Measurements from ENCODE around the gene CLEC16A.

GRCh38 chr16:11140098-11140375, 195.7 kb downstream of the CLEC16A start:
- no peak for TF ChIP-seq CTCF (IDR thresholded peaks at IDR 0.05; ENCODE audit: insufficient read depth, low read length)
- TF ChIP-seq REST (IDR thresholded peaks at IDR 0.05; ENCODE audit: insufficient replicate concordance, low read depth) = no peak
- no peak for TF ChIP-seq POLR2AphosphoS5 (IDR thresholded peaks at IDR 0.05; ENCODE audit: low read depth)
- TF ChIP-seq SPI1 (IDR thresholded peaks at IDR 0.05; ENCODE audit: borderline replicate concordance, low read depth) = no peak
- TF ChIP-seq GABPA (IDR thresholded peaks at IDR 0.05; ENCODE audit: low read depth) = no peak

Data from HL-60 (cell line).